GM23248 (cell line): Measurements from ENCODE around the gene SLC25A33.

ENCODE experiments used
- EZH2 ChIP-seq: fragments of 200-600 bp; sonication (generic); IDR thresholded peaks from 2 replicates; pipeline ENCODE4 v1.6.1; 2018; ENCODE audit warnings: antibody characterized with exemption, mild to moderate bottlenecking; ENCODE audit not compliant: insufficient read depth, poor library complexity, severe bottlenecking
- EZH2phosphoT487 ChIP-seq: fragments of 200-600 bp; sonication (generic); IDR thresholded peaks from 2 replicates; pipeline ENCODE4 v1.6.1; 2018; ENCODE audit warnings: antibody characterized with exemption, moderate library complexity, mild to moderate bottlenecking, low read depth; ENCODE audit not compliant: insufficient read depth

GRCh38 chr1:9539165-9539828 lies at the start of gene SLC25A33:
- TF ChIP-seq EZH2: no peak
- TF ChIP-seq EZH2phosphoT487: no peak
